HG03097 (cell line): ENCODE data around the gene ZDHHC24.
A peak's percentile ranks its signal among the peaks of the same experiment; 100 is the strongest.
"Not testable (repeated sequence)": the region's sequence is repeated elsewhere in the genome, so short reads cannot be mapped to it uniquely, and the experiment has no call there.

ENCODE experiments used
- ATAC-seq: cut with Tn5 transposase; IDR thresholded peaks from one replicate; pipeline ENCODE4 v1.9.1; 2021; ENCODE audit not compliant: unreplicated experiment, low FRiP score

Gene ZDHHC24, protein sequence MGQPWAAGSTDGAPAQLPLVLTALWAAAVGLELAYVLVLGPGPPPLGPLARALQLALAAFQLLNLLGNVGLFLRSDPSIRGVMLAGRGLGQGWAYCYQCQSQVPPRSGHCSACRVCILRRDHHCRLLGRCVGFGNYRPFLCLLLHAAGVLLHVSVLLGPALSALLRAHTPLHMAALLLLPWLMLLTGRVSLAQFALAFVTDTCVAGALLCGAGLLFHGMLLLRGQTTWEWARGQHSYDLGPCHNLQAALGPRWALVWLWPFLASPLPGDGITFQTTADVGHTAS

DNA sequence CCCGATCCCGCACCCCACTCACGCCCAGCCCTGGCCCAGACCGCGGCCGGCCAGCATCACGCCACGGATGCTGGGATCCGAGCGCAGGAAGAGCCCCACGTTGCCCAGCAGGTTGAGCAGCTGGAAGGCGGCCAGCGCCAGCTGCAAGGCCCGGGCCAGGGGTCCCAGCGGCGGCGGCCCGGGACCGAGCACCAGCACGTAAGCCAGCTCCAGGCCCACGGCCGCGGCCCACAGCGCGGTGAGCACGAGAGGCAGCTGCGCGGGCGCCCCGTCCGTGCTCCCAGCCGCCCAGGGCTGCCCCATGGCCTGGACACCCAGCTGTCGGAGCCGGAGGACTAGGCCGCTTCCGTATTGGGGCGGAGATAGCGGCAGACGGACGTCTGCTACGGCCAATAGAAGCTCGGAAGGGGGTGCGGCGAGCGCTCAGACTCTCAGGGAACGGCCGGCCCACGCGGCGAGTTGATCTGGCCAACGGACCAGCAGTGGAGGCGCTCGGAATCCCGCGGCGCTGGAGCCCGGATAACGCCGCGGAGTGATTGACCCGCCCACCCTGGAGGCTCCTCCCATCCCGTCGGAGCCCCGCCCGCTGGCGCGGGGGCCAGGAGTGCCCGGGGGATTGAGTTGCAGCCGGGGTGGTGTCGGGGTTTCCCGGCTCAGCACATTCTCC lies at the start of gene ZDHHC24:
TSS of gene ZDHHC24 (minus strand) at position 348 of the 667 bp plus-strand sequence. CDS start at position 303, 45 bp downstream.
- ATAC-seq: peak; percentile 67

DNA sequence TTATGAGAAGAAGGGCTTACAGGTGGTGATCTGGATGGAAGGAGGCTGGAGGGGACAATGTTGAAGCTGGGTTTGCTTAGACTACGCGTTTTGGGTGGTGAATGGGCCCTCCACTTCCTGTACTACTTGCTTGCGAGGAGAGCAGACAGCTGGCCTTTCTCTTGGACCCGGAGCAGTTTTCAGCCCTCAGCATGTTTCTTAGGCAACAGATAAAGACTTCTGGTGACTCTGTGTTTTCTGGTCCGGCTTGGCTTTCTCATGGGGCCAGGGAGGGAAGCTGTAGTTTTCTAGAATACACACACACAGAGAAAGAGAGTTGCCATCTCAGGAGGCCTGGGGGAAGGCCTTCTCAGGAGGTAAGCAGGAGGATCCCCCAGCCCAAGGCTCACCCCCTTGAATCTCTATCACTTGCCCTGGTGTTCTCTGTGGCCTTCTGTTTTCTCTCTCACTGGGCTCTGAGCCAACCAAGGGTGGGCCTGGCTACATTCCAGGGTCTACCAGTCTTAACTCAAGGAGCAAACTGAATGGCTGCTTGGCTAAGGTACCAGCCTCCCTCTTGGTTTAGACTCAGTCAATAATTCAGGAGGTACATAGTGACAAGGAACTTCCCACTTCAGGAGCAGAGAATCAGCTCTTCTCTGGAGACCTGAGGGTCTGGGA lies 49.5 kb upstream of the ZDHHC24 start:
- ATAC-seq: no peak

DNA sequence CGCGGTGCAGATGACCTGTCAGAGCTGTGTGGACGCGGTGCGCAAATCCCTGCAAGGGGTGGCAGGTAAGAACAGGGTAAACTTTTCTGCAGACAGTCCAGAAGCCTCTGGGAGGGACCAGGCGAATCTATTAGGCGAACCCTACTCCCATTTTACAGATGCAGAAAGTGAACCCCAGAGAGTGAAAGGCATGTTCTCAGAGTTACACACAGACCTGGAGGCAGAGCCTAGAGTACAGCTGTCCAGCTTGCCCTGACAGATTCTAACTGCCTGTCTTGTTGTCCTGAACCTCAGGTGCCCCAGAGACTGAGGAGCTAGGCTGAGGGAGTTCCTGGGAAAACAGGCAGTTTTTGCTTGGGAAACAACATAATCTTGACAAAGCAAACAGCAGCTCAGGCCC lies 47.8 kb upstream of the ZDHHC24 start:
- no peak for ATAC-seq

DNA sequence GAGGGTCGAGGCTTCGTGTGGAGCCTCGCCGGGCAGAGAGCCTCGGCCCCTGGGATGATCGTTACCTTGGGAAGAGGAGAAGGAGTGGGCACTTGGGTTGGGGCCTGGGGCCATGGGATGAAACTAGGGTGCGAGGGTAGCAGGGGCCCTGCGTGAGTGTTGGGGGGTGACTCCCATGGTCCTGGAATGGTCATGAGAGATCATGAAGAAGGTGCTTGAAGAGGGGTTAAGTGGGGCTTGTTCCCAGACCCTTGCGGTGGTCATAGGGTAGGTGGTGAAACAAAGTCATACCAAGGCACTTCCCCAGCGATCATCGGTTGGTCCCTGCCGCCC lies 47.4 kb upstream of the ZDHHC24 start:
- no peak for ATAC-seq

DNA sequence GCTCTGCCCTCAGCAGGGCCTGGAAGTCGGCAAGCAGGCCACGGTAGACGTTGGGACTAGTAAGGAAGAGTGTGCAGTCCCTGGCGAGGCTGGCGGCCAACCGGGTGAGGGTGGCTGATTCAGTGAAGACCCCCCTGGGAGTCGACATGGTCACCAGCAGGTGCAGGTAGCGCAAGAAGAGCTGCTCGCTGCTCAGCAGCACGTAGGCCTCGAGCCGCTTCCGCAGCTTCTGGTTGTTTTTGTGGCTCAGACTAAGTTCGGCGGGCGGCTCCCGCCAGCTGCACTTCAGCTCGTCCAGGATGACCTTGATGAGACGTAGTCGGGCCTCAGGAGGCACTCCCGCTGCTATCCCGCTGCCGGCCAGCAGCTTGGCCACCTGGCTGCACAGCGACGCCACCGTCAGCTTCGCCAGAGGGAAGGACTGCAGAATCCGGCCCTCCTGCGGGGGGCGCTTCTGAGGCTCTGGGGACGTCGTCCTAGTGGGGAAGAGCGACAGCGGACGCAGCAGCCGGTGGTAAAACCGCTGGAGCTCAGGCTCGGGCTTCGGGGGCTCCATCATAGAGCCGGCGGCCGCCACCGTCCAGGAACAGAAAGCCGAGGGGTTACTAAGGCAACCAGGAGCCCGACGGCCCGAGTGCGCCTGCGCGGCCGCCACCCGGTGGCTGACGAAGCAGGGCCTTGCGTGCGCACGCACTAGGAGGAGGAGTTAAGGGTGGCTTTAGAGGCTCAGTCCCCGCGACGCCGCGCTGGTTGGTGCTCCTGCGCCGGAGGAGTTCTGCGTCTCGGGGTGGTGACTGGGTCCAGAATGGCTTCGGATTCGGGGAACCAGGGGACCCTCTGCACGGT lies 46.8 kb upstream of the ZDHHC24 start, which contains the start of the genes CCDC87 and CCS:
TSS of gene CCDC87 (minus strand) at position 607 of the 846 bp plus-strand sequence. CDS start at position 559, 48 bp downstream.
TSS of gene CCS (plus strand) at position 729 of the 846 bp plus-strand sequence. CDS start at position 806, 77 bp downstream.
- ATAC-seq: peak; percentile 82

DNA sequence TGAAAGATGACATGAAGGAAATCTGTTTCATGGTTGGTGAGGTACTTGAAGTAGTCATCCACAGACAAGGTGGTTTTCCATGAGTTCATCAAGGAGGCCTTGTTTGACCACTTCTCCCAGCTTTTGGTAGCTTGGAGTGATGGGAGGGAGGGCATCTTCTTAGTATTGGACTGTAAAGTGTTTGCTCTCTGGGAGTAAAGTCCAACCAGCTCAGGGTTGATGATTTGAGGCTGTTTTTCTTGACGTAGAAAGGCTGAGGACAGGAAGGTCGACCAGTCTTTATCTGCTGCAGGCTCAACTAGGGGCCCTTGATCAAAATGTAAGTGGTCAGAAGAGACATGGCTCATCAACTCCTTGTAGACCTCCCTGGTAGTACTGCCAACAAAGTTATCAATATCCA lies 45.3 kb upstream of the ZDHHC24 start:
- no peak for ATAC-seq

DNA sequence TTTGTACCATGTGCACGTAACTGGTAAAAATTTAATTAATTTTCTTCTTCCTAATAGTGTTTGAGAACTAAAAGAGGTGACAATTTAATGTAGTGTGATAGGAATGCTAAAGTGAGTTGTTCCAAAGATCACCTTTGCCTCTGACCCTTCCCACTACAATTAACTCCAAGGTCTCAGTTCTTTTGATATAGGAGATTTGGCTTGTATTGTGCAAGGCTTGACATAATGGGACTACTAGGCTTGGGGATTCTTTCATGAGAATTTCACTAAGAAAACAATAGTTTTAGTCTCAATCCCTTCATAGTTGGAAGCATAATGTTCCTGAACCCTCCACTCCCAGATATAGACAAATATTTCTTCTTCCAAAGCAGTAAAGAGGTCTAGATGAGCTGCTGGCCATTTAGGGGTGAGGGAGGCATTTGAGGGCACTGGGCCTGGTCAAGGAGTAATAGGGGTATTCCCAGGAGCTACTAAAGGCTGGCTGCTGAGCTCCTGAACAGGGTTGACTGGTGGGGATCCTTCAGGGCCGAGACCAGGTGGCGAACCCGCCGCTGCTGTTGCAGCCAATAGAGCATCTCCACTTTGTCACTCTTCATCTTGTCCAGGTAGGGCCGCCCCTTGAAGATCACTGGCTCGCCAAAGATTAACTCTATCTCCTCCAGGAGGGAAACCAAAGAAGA lies 44.3 kb upstream of the ZDHHC24 start:
- no peak for ATAC-seq

DNA sequence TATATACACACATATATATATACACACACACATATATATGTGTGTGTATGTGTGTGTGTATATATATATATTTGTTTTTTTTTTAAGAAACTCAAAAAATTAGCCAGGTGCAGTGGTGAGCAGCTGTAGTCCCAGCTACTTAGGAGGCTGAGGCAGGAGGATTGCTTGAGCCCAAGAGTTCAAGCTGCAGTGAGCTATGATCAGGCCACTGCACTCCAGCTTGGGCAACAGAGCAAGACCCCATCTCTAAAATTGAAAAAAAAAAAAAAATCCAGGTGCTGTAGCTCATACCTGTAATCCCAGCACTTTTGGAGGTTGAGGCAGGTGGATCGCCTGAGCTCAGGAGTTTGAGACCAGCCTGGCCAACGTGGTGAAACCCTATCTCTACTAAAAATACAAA lies 43.5 kb upstream of the ZDHHC24 start:
- not testable (repeated sequence) for ATAC-seq

DNA sequence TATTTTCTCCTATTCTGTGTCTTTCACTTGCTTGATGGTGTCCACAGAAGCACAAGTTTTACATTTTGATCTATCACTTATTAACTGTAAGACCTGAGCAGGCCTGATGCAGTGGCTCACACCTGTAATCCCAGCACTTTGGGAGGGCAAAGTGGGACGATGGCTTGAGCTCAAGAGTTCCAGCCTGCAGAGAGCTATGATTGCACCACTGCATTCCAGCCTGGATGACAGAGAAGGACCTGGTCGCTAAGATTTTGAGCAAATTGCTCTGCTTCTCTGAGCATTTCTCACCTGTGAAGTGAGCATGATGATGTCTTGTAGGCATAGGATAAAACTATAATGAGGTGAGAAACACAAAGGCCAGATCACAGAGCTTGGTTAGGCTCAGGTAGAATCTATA lies 40.3 kb upstream of the ZDHHC24 start:
- no peak for ATAC-seq

DNA sequence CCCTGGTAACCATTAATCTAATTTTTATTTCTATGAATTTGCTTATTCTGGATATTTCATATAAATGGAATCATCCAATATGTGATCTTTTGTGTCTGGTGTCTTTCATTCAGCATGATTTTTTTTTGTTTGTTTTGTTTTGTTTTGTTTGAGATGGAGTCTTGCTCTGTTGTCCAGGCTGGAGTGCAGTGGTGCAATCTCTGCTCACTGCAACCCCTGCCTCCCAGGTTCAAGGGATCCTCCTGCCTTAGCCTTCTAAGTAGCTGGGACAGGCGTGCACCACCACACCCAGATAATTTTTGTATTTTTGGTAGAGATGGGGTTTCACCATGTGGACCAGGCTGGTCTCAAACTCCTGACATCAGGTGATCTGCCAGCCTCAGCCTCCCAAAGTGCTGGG lies 39.6 kb upstream of the ZDHHC24 start:
- not testable (repeated sequence) for ATAC-seq

DNA sequence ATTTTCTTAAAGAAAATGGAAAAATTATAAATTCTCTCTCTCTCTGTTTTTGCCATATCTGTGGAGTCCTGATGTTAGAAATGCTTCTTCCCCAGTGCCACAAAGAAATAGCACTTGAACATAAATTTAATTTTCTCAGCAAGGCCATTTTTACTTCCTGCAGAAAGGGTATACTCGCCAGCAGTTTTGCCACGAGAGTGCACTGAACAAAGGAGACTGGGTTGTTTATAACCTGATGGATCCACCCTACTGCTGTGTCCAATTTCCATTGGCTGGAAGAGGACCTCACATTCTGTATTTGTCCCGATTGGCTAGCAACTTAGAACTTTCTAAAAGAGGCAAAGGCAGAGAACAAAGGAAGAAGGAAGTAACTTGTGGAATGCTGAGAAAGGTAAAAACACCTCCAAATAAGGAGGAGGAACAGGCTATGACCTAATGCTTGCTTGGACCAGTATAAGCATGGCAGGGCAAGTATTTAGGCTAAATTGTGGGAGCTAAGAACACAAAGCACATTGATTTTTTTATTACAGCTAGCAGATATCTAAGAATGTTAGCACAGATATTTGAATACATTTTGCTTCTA lies 36.8 kb upstream of the ZDHHC24 start:
- ATAC-seq: not testable (repeated sequence)

DNA sequence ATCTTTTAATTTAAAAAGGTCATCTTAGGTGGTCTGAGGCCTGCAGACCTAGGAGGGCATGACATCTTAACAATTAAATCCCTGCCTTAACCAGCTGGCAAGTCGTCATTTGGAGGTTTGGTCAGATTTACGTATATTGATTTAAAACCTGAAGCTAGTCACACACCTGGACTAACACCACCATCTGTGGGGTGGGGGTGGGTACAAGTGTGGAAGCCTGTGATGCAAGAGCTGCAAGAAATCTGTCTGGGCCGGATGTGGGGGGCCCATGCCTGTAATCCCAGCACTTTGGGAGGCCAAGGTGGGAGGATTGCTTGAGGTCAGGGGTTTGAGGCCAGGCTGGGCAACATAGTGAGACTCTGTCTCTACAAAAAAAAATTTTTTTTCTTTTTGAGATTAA lies 35.4 kb upstream of the ZDHHC24 start:
- ATAC-seq: no peak

DNA sequence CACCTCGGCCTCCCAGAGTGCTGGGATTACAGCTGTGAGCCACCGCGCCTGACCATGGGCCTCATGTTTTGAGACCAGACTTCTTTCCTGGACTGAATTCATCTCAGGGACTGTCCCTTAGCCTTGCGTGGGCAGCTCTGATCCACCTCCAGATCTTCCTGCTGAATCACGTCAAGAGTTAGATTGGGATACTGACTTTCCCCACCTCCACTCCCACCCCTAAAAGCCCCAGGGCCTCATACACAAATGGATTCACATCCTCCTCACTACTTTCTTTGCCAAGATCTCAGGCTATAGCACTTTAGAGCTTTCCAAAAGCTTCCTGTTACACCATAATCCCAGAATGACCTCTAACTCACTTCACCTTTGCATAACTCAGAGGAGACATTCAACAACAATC lies 35.0 kb upstream of the ZDHHC24 start:
- no peak for ATAC-seq

DNA sequence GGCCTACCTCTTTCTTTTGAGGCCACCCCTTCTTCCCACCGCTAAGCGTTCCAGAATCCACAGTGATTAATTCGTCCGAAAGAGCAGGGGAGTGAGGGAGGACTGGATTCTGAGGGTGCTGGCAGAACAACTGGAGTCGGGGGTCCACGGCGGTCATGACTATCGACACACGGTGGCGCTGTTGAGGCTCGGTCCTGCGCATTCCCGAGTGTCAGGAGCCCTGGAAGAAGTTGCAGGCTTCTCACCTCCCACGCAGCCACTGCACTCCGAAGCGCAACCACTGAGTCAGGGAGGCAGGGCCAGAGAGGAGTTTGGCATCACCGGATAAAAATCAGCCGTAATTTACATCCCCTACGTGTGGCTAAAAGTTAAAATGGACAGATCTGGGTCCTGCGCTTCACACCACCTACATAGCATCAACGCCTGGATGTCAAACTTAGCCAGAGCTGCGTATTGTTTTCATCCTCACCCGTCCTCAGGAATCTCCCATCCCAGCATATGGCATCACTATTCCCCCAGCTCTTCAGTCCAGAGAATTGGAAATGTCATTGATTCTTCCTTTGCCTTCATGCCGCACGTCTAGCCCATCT lies 33.3 kb upstream of the ZDHHC24 start:
- no peak for ATAC-seq

DNA sequence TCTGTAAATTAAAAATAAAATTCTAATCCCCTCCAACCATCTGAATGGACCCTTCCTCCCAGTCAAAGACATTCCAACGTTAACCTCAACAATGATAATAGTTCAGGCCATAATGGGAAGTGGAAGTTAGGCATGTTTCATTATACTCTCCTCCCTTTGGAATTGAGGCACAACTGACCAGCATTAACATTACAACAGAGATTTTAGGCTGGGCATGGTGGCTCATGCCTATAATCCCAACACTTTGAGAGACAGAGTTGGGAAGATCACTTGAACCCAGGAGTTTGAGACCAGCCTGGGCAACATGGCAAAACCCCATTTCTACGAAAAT lies 25.0 kb upstream of the ZDHHC24 start:
- no peak for ATAC-seq

DNA sequence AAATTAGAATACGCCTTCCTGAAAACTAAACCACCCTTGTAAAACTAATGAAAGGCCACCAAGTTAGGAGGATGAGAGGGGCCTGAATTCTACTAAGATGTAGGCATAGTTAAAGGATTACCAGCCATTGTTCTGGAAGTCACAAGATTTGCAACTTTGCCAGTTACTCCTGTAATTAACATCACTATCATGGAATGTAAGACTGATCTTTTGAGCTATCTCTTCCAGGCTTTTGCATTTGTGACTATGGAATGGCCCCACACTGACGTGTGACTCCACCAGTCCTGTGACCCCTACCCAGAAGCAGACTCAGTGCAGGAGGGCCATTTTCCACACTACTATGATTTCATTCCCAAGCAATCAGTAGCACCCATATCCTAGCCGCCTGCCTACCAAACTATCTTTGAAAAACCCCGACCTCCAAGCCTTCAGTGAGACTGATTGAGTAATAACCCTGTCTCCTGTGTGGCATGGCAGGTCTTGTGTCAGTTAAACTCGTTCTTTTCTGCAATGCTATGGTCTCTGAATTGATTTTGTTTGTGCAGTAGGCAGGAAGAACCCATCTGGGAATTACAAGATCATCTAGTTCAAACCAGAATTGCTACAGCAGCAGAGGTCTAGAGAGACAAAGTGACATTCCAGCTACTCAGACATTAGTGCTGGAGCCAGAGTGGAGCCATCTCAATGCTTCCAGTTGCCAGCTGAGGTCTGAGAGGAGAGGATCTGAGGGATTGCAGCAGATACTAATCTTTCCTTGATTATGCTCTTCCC lies 24.4 kb upstream of the ZDHHC24 start:
- no peak for ATAC-seq

DNA sequence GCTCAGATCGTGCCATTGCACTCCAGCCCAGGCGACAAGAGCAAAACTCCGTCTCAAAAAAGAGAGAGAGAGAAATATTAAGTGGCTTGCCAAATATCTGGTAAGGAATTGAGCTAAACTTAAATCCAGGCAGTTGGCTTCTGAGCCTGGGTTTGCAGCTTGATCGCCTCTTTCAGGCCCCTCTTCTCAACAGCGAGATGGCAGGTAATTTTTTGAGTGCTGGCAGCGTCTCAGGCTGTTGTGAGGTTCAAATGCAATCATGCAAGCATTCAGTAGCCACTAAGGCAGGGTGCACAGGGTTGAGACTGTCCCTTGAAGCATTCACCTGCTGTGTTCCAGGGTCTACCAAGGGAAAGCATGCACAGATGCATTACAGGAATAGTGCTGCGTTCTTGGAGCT lies 23.2 kb upstream of the ZDHHC24 start:
- no peak for ATAC-seq

DNA sequence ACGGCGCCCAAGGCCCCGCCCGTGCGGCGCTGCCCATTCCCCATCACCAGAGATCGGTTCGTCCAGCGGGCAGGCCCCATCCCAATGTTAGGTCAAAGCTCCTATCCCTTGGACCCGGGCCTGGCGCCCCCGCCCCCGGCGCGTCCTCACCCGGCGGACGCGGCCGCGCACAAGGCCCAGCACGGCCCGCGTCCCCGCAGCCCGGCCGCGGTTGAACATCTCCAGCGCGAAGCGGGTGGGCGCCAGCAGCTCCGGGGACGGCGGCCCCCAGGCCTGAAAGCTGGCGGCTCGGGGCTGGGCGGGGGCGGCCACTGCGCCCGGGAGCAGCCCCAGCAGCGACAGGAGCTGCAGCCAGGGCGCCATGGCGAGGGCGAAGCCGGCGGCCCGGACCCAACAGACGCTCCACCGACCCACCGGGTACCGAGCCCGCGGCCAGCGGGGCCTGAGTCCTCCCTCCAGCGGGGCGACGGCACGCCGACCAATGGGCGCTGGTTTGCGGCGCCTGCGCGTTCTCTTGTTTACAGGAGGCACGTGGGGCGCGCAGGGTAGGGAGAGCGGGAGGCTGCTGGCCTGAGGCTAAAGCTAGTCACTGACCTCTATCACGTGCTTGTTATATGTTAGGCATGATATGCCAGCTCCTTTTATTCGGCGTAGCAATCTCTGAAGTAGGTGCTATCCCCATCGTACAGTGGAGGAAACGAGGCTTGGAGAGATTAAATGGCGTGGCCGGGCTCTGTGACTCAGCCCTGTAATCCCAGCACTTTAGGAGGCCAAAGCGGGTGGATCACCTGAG lies 22.5 kb upstream of the ZDHHC24 start, which contains the start of gene CTSF:
TSS of gene CTSF (minus strand) at position 483 of the 793 bp plus-strand sequence. CDS start at position 363, 120 bp downstream.
- ATAC-seq: no peak
